Effector CD4-positive, alpha-beta T cell (primary cell): ENCODE data around the gene MFRP.

Source experiments
- DNase-seq: peaks from one replicate; pipeline ENCODE4 v3.0.0-alpha.2; 2020

Gene MFRP

DNA sequence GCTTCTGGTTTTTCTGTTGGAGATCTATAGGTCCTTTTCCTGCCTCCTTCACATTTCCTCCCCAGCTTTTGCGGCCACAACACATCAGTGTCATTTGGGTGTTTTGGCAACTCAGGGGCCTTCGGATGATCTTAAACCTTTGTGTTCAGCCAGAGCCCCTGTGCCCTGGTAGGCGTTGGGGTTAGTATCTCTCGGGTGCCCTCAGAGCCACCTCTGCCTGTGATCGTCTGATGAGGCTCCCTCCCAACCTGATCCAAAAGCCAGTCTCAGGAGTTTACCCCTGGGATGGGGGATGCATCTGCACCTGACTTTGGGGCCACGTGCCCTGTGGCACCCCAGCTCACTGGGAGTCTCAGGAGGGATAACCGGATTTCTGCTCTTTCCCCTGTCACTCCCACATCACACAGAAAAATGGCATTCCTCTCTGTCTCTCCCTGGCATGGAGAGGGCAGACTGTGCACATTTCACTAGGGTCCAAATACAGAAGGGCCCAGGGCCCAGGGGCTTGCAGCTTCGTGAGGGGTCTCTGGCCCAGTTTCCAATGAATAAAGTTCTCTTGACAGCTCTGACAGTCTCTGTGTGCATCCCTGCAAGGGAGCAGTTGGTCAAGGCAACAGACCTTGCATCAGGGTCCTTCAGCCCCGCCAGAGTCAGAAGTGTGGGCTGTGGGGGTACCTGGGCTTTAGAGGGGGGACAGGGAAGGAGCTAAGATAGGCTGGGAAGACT lies 9.6 kb downstream of the MFRP start:
- no peak for DNase-seq

- DNase-seq: no peak
Observed at GRCh38 chr11:119335655-119336543, 10.6 kb downstream of the MFRP start.

DNA sequence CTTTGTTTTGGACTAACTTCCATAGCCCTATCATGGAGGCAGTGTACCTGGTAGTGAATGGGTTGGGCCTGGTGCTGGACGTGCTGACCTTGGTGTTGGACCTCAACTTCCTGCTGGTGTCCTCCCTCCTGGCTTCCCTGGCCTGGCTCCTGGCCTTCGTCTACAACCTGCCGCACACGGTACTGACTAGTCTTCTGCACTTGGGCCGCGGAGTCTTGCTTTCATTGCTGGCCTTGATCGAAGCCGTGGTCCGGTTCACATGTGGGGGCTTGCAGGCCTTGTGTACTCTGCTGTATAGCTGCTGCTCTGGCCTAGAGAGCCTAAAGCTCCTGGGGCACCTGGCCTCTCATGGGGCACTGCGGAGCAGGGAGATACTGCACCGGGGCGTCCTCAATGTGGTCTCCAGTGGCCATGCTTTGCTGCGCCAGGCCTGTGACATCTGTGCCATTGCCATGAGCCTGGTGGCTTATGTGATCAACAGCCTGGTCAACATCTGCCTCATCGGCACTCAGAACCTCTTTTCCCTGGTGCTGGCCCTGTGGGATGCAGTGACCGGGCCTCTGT lies 11.3 kb downstream of the MFRP start:
- no peak for DNase-seq

DNA sequence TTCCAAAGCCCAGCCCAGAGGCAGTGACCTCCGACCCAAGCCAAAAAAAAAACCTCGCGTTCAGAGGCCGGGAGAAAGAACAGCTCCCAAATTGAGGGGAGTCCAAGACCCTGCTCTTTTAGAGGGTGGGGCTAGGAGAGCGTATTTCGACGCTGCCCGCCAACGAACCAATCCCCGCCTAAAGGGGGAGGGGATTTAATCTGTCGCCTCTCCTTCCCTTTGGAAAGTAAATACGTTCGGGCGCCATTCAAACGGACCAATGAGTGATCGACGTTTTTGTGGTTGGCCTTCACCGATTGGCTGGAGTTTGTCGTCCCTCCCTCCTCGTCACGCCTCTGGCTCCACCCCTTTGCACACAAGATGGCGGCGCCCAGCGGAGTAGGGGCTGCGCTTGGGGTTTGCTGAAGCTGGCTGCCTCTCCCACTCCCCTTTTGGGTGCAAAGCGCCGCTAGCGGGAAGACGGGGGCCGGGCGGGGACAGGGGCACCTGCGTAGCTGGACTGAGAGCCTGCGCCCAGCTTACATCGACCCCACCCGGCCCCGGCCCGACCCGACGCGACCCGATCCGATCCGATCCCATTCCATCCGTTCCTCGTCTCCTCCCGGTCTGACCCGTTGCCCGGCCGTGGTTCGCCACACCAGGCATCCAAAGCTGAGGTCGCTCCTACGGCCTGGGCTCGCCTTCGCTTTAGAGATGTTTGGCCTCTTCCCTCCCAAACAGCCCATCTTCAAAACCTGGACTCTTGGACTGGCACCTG lies 12.2 kb downstream of the MFRP start, which contains the start of gene RNF26:
TSS of gene RNF26 (plus strand) at position 354 of the 757 bp plus-strand sequence. CDS start 596 bp downstream, outside the sequence.
- DNase-seq: peak; percentile 92

DNA sequence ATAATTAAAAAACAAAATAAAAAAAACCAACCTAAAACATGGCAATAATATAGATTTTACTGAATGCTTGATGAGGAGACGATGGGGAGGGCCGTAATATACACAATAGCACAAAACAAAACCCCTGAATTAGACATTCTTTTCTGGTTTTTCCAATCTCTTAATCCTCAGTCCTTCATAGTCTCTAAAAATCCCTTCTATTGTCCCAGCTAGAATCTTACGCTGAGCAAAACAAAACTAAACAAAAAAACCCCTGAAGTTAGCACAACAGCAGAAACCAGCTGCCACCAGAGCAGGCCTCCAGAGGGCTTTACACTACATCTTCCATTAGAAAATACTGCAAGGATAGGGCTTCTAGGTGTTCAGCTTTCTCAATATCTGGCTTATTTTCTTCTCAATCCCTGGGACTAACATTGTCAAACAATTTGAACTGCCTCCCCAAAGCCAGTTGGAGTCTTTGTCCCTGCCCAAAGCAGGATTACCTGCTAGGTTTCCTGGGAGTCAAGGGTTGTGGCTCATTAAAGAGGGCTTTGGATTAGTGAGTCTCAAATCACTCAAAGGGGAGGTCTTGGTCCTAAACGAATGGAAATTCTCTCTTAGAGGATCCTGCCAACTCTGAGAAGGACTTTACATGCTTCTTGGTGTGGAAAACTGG lies 14.3 kb downstream of the MFRP start:
- DNase-seq: no peak

GRCh38 chr11:119330237-119330636 lies 16.3 kb downstream of the MFRP start:
- DNase-seq: no peak

GRCh38 chr11:119329320-119329719 lies 17.2 kb downstream of the MFRP start:
- no peak for DNase-seq

- no peak for DNase-seq
Observed at GRCh38 chr11:119324189-119324588, 22.3 kb downstream of the MFRP start.

DNA sequence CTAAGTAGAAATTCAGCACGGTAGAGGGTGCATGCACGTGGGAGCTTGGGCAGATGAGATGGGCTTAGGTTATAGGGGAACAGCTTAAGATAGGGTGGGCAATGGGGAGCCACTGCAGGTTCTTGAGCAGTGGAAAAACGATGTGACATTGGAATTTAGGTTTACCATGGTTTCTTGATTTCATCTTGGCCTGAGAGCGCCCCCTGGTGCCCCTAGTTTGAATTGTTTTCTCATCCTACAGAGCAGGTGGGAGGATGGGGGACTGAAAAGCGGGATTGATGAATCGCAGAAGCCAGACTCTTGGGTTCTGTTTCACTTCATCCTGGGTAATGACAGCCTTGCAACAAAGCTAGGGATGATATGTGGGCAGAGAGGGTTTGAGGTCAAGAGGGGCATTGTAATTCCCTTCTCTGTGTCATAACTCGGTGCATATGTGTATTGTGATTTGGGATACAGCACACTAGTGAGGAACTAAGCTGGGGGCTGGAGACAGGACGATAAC lies 22.9 kb downstream of the MFRP start:
- DNase-seq: peak; percentile 75

- no peak for DNase-seq
Observed at GRCh38 chr11:119322921-119323531, 23.5 kb downstream of the MFRP start.

DNA sequence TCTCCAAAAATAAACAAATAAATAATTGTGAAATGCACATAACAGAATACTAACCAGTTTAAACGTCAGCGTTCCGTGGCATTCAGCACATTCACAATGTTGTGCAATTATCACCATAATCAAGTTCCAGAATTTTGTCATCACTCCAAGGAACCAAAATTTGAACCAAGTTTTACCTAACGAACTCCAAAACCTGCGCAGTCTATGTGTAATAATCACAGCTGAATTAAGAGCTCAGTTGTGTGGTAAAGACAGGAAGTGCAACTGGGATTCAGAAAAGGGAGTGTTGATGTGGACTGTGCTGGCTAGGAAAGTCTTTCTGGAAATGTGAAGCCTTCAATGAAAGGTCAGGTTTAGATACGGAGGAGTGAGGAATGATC lies 24.2 kb downstream of the MFRP start:
- no peak for DNase-seq

DNA sequence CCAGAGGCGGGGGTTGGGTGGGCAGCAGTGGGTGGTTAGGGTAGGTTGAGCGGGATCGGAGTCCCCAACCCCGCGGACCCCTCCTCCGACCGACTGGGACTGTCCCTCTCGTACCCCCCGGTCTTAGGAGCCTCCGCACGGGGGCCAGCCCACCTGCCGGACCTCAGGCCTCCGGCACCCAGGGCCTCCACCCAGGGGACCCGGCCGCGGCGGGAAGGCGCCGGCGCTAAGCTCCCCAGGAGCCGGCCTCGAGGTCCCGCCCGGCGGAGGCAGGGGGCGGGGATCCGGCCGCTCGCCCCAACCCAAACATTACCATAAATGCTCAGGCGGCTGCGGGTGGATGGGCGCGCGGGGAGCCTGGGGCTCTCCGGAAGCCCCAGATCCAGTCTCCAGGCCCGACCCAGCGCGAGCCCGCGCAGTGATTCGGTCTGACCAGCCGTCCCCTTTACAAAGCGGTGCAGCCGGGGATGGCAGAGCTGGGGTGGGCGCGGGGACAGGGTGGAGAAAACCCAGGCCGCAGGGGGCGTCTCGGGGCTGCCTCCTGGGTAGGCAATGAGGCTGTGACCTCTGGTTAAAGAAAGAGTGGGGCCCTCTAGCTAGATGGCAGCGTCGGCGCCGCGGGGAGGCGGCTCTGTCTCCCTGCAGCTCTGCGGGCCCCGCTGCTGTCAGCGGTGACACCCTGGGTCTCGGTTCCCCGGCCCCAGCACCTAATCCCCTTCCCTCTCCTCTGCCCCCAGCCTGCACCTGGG lies 25.6 kb downstream of the MFRP start:
- no peak for DNase-seq

DNA sequence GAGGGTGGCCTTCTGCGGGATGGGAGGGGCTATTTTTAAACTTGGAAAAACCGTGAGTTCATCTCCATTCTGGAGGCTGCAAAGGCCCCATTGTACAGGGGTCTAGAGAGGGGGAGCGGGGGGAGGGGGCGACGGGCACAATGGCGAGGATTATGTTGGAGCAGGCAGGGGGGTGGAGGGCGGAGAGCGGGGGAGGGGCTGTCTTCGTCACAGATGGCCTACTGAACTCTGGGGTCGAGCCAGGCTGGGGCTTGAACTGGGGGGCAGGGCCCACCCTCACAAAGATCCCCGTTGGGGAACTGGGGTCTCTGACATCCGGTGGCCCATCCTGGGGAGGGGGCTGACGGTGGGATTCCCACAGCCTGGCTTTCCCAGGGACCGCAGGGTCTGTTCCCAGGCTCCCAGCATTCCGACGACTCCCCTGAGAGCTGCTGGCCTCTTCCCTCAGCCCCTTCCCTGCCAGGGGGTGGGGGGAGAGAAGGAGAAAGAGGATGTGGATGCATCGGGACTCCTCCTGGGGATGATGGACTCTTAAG lies 26.2 kb downstream of the MFRP start:
- no peak for DNase-seq

- no peak for DNase-seq
Observed at GRCh38 chr11:119319700-119320239, 26.7 kb downstream of the MFRP start.

DNA sequence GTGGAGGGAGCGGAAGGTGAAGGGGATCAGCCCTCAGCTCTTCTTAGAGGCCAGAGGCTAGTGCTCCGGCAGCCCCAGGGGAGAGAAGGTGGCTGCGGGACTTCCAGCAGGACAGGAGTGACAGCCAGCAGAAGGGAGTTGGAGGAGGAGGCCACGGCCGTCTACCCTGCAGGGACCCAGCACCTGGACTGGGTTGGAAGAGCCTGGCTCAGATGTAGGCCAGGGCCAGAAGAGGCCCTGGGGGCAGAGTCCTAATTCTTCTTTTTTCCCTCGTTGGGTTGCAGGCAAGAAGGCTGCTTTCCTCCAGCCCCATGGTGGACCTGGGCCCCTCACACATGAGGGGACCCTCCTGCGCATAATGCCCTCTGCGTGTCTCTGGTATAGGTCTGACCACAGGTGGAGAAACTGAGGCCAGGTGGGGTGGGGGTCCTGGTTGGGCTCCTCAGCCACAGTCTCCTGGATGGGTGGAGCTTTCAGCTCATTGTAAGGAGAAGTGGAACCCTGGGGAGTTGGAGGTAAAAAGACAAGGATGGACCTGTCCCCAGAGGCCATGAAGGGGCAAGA lies 27.3 kb downstream of the MFRP start:
- no peak for DNase-seq

DNA sequence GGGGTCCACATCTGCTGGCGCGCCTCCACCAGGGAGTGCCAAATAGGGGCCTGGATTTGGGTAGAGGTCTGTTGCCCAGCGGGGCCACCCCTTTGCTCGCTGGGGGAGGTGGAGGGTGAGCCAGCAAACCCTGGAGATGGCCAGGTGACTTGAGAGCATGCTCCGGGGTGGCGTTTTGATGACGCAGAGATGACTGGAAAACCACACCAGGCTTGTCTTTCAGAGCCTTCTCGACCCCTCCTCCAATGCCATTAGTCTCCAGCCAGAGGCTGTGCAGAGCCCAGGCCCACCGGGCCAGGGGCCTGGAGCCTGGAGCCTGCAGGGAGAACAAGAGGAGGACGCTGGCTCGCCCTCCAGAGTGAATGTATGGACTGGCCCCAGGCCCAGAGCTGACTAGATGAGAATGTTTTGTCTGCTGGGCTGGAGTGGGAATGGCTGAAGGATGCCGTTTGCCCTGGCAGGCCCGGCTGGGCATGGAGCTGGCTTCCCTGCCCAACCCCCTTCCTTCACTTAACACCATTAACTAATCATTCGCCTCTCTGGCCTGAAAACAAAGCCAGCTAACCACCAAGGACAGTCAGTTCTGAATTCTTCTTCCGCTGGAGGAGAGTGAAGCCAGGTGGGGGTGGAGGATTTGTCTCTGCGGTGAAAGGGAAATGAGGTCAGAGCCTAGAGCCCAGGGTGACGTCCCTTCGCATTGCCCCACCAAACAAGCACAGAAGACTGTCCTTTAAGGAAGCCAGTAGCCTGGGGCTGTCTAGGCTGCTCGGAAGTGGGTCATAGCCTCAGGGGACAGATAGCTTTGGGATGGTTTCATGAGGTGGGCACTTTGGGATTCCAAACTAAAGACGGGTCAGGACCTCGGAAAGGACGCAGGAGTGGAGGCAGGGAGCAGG lies 28.0 kb downstream of the MFRP start:
- no peak for DNase-seq

DNA sequence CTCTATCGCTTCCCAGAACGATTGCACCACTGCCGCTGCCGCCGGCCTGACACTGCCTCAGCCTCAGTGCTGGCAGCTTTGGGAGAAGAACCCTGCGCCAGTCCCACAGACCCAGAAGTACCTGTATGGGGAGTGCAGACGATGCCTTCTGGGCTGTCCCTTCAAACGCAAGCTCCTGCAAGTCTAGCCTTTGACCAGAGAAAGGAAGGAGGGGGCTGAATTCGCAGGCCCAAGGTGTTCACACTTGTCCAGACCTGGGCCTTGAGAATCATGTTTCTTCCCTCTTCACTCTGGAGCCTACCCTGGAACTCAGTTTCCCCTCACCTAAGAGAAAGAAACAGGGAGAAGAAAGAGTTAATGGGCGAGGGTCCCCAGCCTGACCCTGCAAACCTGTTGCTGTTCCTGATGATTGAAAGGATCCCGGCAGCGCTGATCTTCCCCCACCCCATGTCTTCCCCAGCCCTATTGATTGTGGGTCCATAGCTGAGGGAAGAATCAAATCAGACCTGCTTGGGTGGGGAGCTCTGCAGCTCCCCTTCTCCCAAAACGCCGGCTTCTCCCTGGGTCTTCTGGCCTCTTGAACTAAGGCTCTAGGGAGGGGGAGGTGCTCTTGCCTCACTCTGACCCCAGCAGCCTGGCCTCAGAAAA lies 28.8 kb downstream of the MFRP start:
- no peak for DNase-seq
